B cell (primary cell): ENCODE results near the gene H1-8. TPM values are rescaled to one million over a fixed set of nuclear protein-coding genes. Genes with fewer than 3 reads are reported as not detected.

Source experiments
- ATAC-seq: fragments of 200-7000 bp; cut with Tn5 transposase; one replicate; pipeline ENCODE4 v1.10.0; 2021; ENCODE audit warnings: low read depth, mild to moderate bottlenecking, moderate number of reproducible peaks, moderate library complexity
- CTCF ChIA-PET: fragments of 350-600 bp; sonication (Branson Sonifier 250); formaldehyde crosslinking; loops from one replicate; lab custom pipeline; 2021; ENCODE audit warnings: antibody characterized with exemption, inconsistent platforms; lab: Charles Lee
- POLR2A ChIA-PET: fragments of 350-600 bp; sonication (Branson Sonifier 250); formaldehyde crosslinking; loops from one replicate; lab custom pipeline; 2021; ENCODE audit warnings: antibody characterized with exemption; lab: Charles Lee
- DNase-seq: peaks from one replicate; pipeline ENCODE4 v3.0.0; 2013
- H2AFZ ChIP-seq: 2 replicates; pipeline ENCODE4 v1.6.1; 2012; ENCODE audit warnings: mild to moderate bottlenecking, low read depth, low read length; ENCODE audit not compliant: insufficient read depth, poor library complexity, severe bottlenecking
- H3K27ac ChIP-seq, 2 donors: 1 replicate in 1 of 2; 2 replicates in 1 of 2; pipeline ENCODE4 v1.5.1; 2012 to 2013; ENCODE audit warnings: low read length in 2 of 2, mild to moderate bottlenecking in 2 of 2, moderate library complexity in 1 of 2
- H3K27me3 ChIP-seq, 4 experiments: fragments of 200-600 bp in 1 of 4; sonication (generic) in 1 of 4; replicated peaks in 1 of 4; 1 replicate in 2 of 4; 2 replicates in 2 of 4; pipeline versions ENCODE4 v1.6.1 to v1.7.0; 2013 to 2016; ENCODE audit warnings: low read length in 3 of 4, mild to moderate bottlenecking in 2 of 4, mixed read lengths in 1 of 4, moderate library complexity in 1 of 4; ENCODE audit not compliant: insufficient read depth in 4 of 4, control insufficient read depth in 3 of 4; ENCODE audit errors: control extremely low read depth in 1 of 4
- H3K36me3 ChIP-seq, 2 experiments: replicated peaks in 1 of 2; 1 replicate in 1 of 2; 2 replicates in 1 of 2; pipeline versions ENCODE4 v1.6.1 to v1.7.1; 2013; ENCODE audit warnings: low read length in 1 of 2; ENCODE audit not compliant: insufficient read depth in 2 of 2, control insufficient read depth in 1 of 2; ENCODE audit errors: control extremely low read depth in 1 of 2, extremely low read depth in 1 of 2
- H3K4me1 ChIP-seq, 2 donors: fragments of 200-600 bp in 1 of 2; sonication (generic) in 1 of 2; 1 replicate in 1 of 2; 2 replicates in 1 of 2; pipeline versions ENCODE4 v1.5.1 to v1.6.1; 2013 to 2017; ENCODE audit warnings: low read length in 2 of 2; ENCODE audit not compliant: control insufficient read depth in 2 of 2, insufficient read depth in 2 of 2
- H3K4me2 ChIP-seq: replicated peaks from 2 replicates; pipeline ENCODE3; 2012; ENCODE audit warnings: mild to moderate bottlenecking, low read depth, low read length; ENCODE audit not compliant: poor library complexity, severe bottlenecking
- H3K4me3 ChIP-seq, 5 experiments: fragments of 200-600 bp in 1 of 5; sonication (generic) in 1 of 5; 1 replicate in 3 of 5; 2 replicates in 2 of 5; pipeline versions ENCODE4 v1.5.1 to v1.7.0; 2011 to 2016; ENCODE audit warnings: low read length in 4 of 5, mild to moderate bottlenecking in 4 of 5, low read depth in 2 of 5, control low read depth in 1 of 5, moderate library complexity in 1 of 5; ENCODE audit not compliant: insufficient read depth in 1 of 5; ENCODE audit errors: control extremely low read depth in 1 of 5, extremely low read depth in 1 of 5
- H3K79me2 ChIP-seq: fragments of 200-600 bp; sonication (generic); one replicate; pipeline ENCODE4 v1.6.0; 2016; ENCODE audit warnings: low read length; ENCODE audit not compliant: control insufficient read depth, insufficient read depth
- H3K9ac ChIP-seq: fragments of 200-600 bp; sonication (generic); 2 replicates; pipeline ENCODE4 v1.6.1; 2017; ENCODE audit warnings: mild to moderate bottlenecking, low read length, moderate library complexity
- H3K9me3 ChIP-seq, 3 donors: one replicate each; pipeline versions ENCODE4 v1.6.1 to v1.7.1; 2013; ENCODE audit warnings: low read length in 2 of 3; ENCODE audit not compliant: control insufficient read depth in 2 of 3, insufficient read depth in 1 of 3; ENCODE audit errors: control extremely low read depth in 1 of 3
- H4K20me1 ChIP-seq: 2 replicates; pipeline ENCODE4 v1.6.0; 2012; ENCODE audit warnings: mild to moderate bottlenecking, low read length; ENCODE audit not compliant: insufficient read depth, control insufficient read depth, poor library complexity, severe bottlenecking
- H3K27ac Mint-ChIP-seq: one replicate; pipeline ENCODE4 v1.8.0; 2021; ENCODE audit warnings: mixed read lengths
- H3K27me3 Mint-ChIP-seq: one replicate; pipeline ENCODE4 v1.8.0; 2021; ENCODE audit warnings: mixed read lengths
- H3K4me1 Mint-ChIP-seq: one replicate; pipeline ENCODE4 v1.8.0; 2021; ENCODE audit warnings: mixed read lengths
- H3K4me3 Mint-ChIP-seq: one replicate; pipeline ENCODE4 v1.8.0; 2021; ENCODE audit warnings: mixed read lengths
- H3K9me3 Mint-ChIP-seq: one replicate; pipeline ENCODE4 v1.8.0; 2022; ENCODE audit warnings: mixed read lengths; ENCODE audit not compliant: insufficient read depth
- EZH2 ChIP-seq: IDR thresholded peaks from 2 replicates; pipeline ENCODE4 v1.6.1; 2012; ENCODE audit warnings: borderline replicate concordance, low read depth, mild to moderate bottlenecking, moderate library complexity, low read length; ENCODE audit not compliant: insufficient read depth, poor library complexity, severe bottlenecking
- WGBS: methylation state at CpG from one replicate; pipeline ENCODE4 v1.1.5; 2013; ENCODE audit warnings: missing lambda C conversion rate; ENCODE audit not compliant: insufficient coverage; 5-methylcytosine and 5-hydroxymethylcytosine counted together
- intact Hi-C: fragments of 100-400 bp; cut with micrococcal nuclease; formaldehyde crosslinking; loops from one replicate; pipeline ENCODE4 v1.10.0; 2022
- polyA plus RNA-seq: library from polyadenylated mRNA; depleted of rRNA; stranded (reverse); fragments of >200 nt; gene quantifications from 2 replicates; pipeline ENCODE4 v1.2.3, GENCODE V29; 2012
- total RNA-seq, 2 donors: library from RNA; stranded (reverse); fragments of 120-200 nt in 1 of 2; gene quantifications; 1 replicate in 1 of 2; 2 replicates in 1 of 2; pipeline versions ENCODE4 v1.2.3 to v1.2.4, GENCODE V29; 2013 to 2022
- TF ChIP-seq, protein P1 (sequence below): fragments of 200-600 bp; IDR thresholded peaks from one replicate; pipeline ENCODE4 v1.8.0; 2022; ENCODE audit warnings: antibody characterized with exemption, mild to moderate bottlenecking

H1-8 gene
- total and polyA plus RNA-seq, 2 donors (not counting 1 experiment from before 2014, with no cell fraction given), result not detected

DNA sequence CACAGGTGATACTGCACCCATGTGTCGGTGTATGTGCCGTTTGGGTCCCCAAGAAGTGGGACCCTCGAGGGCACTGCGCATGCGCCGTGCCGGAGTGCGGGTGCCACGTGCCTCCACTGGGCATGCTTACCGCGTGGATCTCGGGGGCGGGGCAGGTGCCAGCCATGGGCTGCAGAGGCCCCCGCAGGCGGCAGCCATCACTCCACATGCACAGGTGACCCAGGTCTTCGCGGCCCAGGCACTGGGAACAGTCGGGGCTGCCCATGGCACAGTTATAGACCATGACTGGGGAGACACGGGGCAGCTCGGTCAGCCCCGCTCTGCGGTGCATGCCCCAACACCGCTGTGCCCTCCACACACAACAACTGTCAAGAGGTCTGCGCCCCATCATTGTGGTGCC, 31.2 kb downstream of the H1-8 start:
- Histone ChIP-seq H3K4me2 (peak overlapping the region; percentile 82), H2AFZ (no peak overlapping the region), H3K27ac (no peak overlapping the region), H3K4me3 (no peak overlapping the region), H3K79me2 (no peaks in the 10 kb centered on the region), H4K20me1 (no peaks in the 10 kb centered on the region), H3K36me3 (no peaks in the 10 kb centered on the region), H3K4me1 (peaks cover 50 to 55% of the 10 kb centered on the region in 2 donors), H3K9me3 (no peaks in the 10 kb centered on the region), H3K27me3 (no peaks in the 10 kb centered on the region), H3K9ac (no peak overlapping the region)
- ATAC-seq (no peak), DNase-seq (no peak)
- TF ChIP-seq EZH2, result no peak
- TF ChIP-seq, protein P1, sequence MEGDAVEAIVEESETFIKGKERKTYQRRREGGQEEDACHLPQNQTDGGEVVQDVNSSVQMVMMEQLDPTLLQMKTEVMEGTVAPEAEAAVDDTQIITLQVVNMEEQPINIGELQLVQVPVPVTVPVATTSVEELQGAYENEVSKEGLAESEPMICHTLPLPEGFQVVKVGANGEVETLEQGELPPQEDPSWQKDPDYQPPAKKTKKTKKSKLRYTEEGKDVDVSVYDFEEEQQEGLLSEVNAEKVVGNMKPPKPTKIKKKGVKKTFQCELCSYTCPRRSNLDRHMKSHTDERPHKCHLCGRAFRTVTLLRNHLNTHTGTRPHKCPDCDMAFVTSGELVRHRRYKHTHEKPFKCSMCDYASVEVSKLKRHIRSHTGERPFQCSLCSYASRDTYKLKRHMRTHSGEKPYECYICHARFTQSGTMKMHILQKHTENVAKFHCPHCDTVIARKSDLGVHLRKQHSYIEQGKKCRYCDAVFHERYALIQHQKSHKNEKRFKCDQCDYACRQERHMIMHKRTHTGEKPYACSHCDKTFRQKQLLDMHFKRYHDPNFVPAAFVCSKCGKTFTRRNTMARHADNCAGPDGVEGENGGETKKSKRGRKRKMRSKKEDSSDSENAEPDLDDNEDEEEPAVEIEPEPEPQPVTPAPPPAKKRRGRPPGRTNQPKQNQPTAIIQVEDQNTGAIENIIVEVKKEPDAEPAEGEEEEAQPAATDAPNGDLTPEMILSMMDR, result no peak
- H3K27me3 Mint-ChIP-seq, result no peaks in the 10 kb centered on the region
- CTCF ChIA-PET, result no interaction called here
- peaks cover 63% of the 10 kb centered on the region for H3K4me1 Mint-ChIP-seq
- intact Hi-C loops, result no loop called here
- POLR2A ChIA-PET, result interaction anchor here (0.7 kb wide), 1 partner anchor 341 kb away, joined by 3 read pairs; no protein-coding TSS in a partner anchor
- no peak overlapping the region for H3K4me3 Mint-ChIP-seq
- WGBS, result 92% methylated on average over 23 of the region's 24 CpGs
- no peaks in the 10 kb centered on the region for H3K9me3 Mint-ChIP-seq
- H3K27ac Mint-ChIP-seq, result peak overlapping the region; percentile 98

DNA sequence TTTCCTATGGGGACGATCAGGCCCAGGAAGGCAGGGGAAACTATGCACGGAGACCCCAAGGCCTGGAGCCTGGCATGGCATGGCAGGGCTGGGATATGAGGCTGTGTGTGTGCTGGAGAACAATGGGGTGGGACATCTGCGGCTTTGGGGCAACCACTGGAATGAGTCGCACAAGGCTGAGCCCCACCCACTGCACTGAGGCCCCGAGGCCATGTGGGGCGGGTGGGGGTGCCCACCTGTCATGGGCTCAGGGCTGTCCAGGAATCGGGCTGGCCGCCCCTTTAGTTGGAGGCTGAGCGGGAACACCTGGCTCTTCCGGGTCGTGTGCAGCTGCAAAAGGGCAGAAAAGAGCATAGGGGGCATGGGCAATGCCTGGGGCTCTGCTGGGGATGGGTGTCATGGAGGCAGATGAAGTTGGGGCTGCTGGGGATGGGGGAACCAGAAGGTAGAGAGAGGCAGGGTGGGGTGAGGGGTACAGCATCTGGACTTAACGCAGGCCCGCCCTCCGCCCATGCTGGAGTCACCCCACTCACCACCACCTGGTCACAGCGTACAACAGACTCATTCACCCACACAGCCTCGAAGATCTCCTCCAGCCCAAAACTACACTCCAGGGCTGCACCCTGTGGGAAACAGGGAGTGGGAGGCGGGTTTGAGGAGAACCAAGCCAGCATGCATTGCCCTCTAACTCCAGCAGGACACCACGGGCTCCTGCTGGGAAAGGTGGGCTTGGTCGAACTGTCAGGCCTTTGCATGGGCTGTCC, 32.4 kb downstream of the H1-8 start:
- Histone ChIP-seq H3K4me2 (peak overlapping the region; percentile 82), H3K79me2 (no peaks in the 10 kb centered on the region), H3K36me3 (no peaks in the 10 kb centered on the region), H3K4me1 (peaks cover 50 to 59% of the 10 kb centered on the region in 2 donors), H3K27me3 (no peaks in the 10 kb centered on the region), H2AFZ (no peak overlapping the region), H4K20me1 (no peaks in the 10 kb centered on the region), H3K27ac (peak overlapping the region in 1 of 2 donors; percentile 83), H3K9ac (no peak overlapping the region), H3K4me3 (no peak overlapping the region), H3K9me3 (no peaks in the 10 kb centered on the region)
- peak overlapping the region; percentile 98 for H3K27ac Mint-ChIP-seq
- no peak for DNase-seq
- TF ChIP-seq, protein P1, result no peak
- TF ChIP-seq EZH2, result no peak
- ChIA-PET POLR2A (interaction anchor here (1.6 to 3.4 kb wide), 3 partner anchors 17 to 50 kb away, joined by 4 to 55 read pairs (median 13); partner anchors contain the start of gene PLXND1), CTCF (interaction anchor here (2.5 to 2.8 kb wide), 2 partner anchors 53 to 85 kb away, joined by 9 to 30 read pairs; no protein-coding TSS in a partner anchor)
- H3K27me3 Mint-ChIP-seq, result no peaks in the 10 kb centered on the region
- H3K9me3 Mint-ChIP-seq, result no peaks in the 10 kb centered on the region
- no peak for ATAC-seq
- intact Hi-C loops, result loop anchor here (5.0 kb wide), 4 partner anchors 83 to 537 kb away; partner anchors contain the start of genes MBD4 and RAB43
- peak overlapping the region; percentile 45 for H3K4me3 Mint-ChIP-seq
- 84% methylated on average over 14 of the region's 19 CpGs for WGBS
- peaks cover 66% of the 10 kb centered on the region for H3K4me1 Mint-ChIP-seq
